ENCODE measurements around the gene LCN9. TPM values are rescaled to one million over a fixed set of nuclear protein-coding genes. Genes with fewer than 3 reads are reported as not detected.

The LCN9 gene
- total and polyA plus RNA-seq, 5 donors, result not detected

GRCh38 chr9:135649508-135649907 is 13.6 kb upstream of the LCN9 start:
- no peak overlapping the region for H3K27ac ChIP-seq (ENCODE audit: low read length)
- no peak for DNase-seq
- ATAC-seq, result no peak
- WGBS, result 72% methylated on average over 2 of the region's 2 CpGs
- no peak overlapping the region for H3K4me3 ChIP-seq (ENCODE audit: low read length)
- H3K4me1 ChIP-seq (ENCODE audit: control insufficient read depth, insufficient read depth, low read length), result no peaks in the 10 kb centered on the region
- no peaks in the 10 kb centered on the region for H3K27me3 ChIP-seq (ENCODE audit: control insufficient read depth, insufficient read depth)
- peaks cover 14% of the 10 kb centered on the region for H3K9me3 ChIP-seq (ENCODE audit: control insufficient read depth, low read length)
- intact Hi-C loops (cut with DNase I), result no loop called here

- intact Hi-C loops (cut with DNase I), result no loop called here
- no peak for DNase-seq
- 92% methylated on average over 17 of the region's 17 CpGs for WGBS
- Histone ChIP-seq H3K4me3 (ENCODE audit: low read length) (no peak overlapping the region), H3K27ac (ENCODE audit: low read length) (no peak overlapping the region), H3K4me1 (ENCODE audit: control insufficient read depth, insufficient read depth, low read length) (no peaks in the 10 kb centered on the region), H3K9me3 (ENCODE audit: control insufficient read depth, low read length) (peaks cover 12% of the 10 kb centered on the region), H3K27me3 (ENCODE audit: control insufficient read depth, insufficient read depth) (no peaks in the 10 kb centered on the region)
- no peak for ATAC-seq
Observed at GRCh38 chr9:135650408-135650807, 12.7 kb upstream of the LCN9 start.

GRCh38 chr9:135655317-135655716 is 7.8 kb upstream of the LCN9 start:
- DNase-seq (no peak), ATAC-seq (no peak)
- intact Hi-C loops (cut with DNase I), result no loop called here
- WGBS, result 73% methylated on average over 8 of the region's 8 CpGs
- Histone ChIP-seq H3K27me3 (ENCODE audit: control insufficient read depth, insufficient read depth) (no peaks in the 10 kb centered on the region), H3K9me3 (ENCODE audit: control insufficient read depth, low read length) (no peaks in the 10 kb centered on the region), H3K4me3 (ENCODE audit: low read length) (no peak overlapping the region), H3K27ac (ENCODE audit: low read length) (no peak overlapping the region), H3K4me1 (ENCODE audit: control insufficient read depth, insufficient read depth, low read length) (no peaks in the 10 kb centered on the region)

GRCh38 chr9:135657416-135657815 is 5.7 kb upstream of the LCN9 start:
- ATAC-seq, result no peak
- H3K9me3 ChIP-seq (ENCODE audit: control insufficient read depth, low read length), result no peaks in the 10 kb centered on the region

GRCh38 chr9:135659252-135659651 is 3.9 kb upstream of the LCN9 start:
- Histone ChIP-seq H3K27ac (ENCODE audit: low read length) (no peak overlapping the region), H3K4me3 (ENCODE audit: low read length) (no peak overlapping the region), H3K4me1 (ENCODE audit: control insufficient read depth, insufficient read depth, low read length) (no peaks in the 10 kb centered on the region), H3K27me3 (ENCODE audit: control insufficient read depth, insufficient read depth) (no peaks in the 10 kb centered on the region), H3K9me3 (ENCODE audit: control insufficient read depth, low read length) (no peaks in the 10 kb centered on the region)
- intact Hi-C loops (cut with DNase I), result no loop called here
- ATAC-seq (no peak), DNase-seq (no peak)
- WGBS, result 88% methylated on average over 13 of the region's 13 CpGs

More at GRCh38 chr9:135657416-135657815, 5.7 kb upstream of the LCN9 start:
- no peak for DNase-seq
- 87% methylated on average over 15 of the region's 15 CpGs for WGBS
- H3K4me3 ChIP-seq (ENCODE audit: low read length), result no peak overlapping the region
- intact Hi-C loops (cut with DNase I), result no loop called here
- no peaks in the 10 kb centered on the region for H3K4me1 ChIP-seq (ENCODE audit: control insufficient read depth, insufficient read depth, low read length)
- H3K27me3 ChIP-seq (ENCODE audit: control insufficient read depth, insufficient read depth), result no peaks in the 10 kb centered on the region
- no peak overlapping the region for H3K27ac ChIP-seq (ENCODE audit: low read length)

GRCh38 chr9:135660407-135660806 is 2.7 kb upstream of the LCN9 start:
- Histone ChIP-seq H3K27ac (ENCODE audit: low read length) (no peak overlapping the region), H3K4me1 (ENCODE audit: control insufficient read depth, insufficient read depth, low read length) (no peaks in the 10 kb centered on the region), H3K27me3 (ENCODE audit: control insufficient read depth, insufficient read depth) (no peaks in the 10 kb centered on the region), H3K9me3 (ENCODE audit: control insufficient read depth, low read length) (no peaks in the 10 kb centered on the region), H3K4me3 (ENCODE audit: low read length) (no peak overlapping the region)
- no peak for DNase-seq
- WGBS, result 93% methylated on average over 22 of the region's 22 CpGs
- intact Hi-C loops (cut with DNase I), result no loop called here
- ATAC-seq, result no peak

GRCh38 chr9:135661816-135662560 is 1.1 kb upstream of the LCN9 start:
- DNase-seq, result no peak
- WGBS, result 35% methylated on average over 19 of the region's 19 CpGs
- no peaks in the 10 kb centered on the region for H3K27me3 ChIP-seq (ENCODE audit: control insufficient read depth, insufficient read depth)
- H3K9me3 ChIP-seq (ENCODE audit: control insufficient read depth, low read length), result no peaks in the 10 kb centered on the region
- H3K4me3 ChIP-seq (ENCODE audit: low read length), result no peak overlapping the region
- no peak overlapping the region for H3K27ac ChIP-seq (ENCODE audit: low read length)
- no peak for ATAC-seq
- intact Hi-C loops (cut with DNase I), result no loop called here
- H3K4me1 ChIP-seq (ENCODE audit: control insufficient read depth, insufficient read depth, low read length), result no peaks in the 10 kb centered on the region

- H3K4me1 ChIP-seq (ENCODE audit: control insufficient read depth, insufficient read depth, low read length), result no peaks in the 10 kb centered on the region
- WGBS, result 70% methylated on average over 3 of the region's 3 CpGs
- no peak for ATAC-seq
- H3K9me3 ChIP-seq (ENCODE audit: control insufficient read depth, low read length), result no peaks in the 10 kb centered on the region
- no peak overlapping the region for H3K4me3 ChIP-seq (ENCODE audit: low read length)
- intact Hi-C loops (cut with DNase I), result no loop called here
- no peaks in the 10 kb centered on the region for H3K27me3 ChIP-seq (ENCODE audit: control insufficient read depth, insufficient read depth)
- no peak overlapping the region for H3K27ac ChIP-seq (ENCODE audit: low read length)
- no peak for DNase-seq
Observed at GRCh38 chr9:135663451-135663770, 302 bp downstream of the LCN9 start.

- 91% methylated on average over 12 of the region's 12 CpGs for WGBS
- ATAC-seq (no peak), DNase-seq (no peak)
- no peak overlapping the region for H3K4me3 ChIP-seq (ENCODE audit: low read length)
- H3K27me3 ChIP-seq (ENCODE audit: control insufficient read depth, insufficient read depth), result no peaks in the 10 kb centered on the region
- no peaks in the 10 kb centered on the region for H3K4me1 ChIP-seq (ENCODE audit: control insufficient read depth, insufficient read depth, low read length)
- intact Hi-C loops (cut with DNase I), result no loop called here
- H3K9me3 ChIP-seq (ENCODE audit: control insufficient read depth, low read length), result no peaks in the 10 kb centered on the region
- no peak overlapping the region for H3K27ac ChIP-seq (ENCODE audit: low read length)
Observed at GRCh38 chr9:135663857-135664256, 748 bp downstream of the LCN9 start.

- Histone ChIP-seq H3K27me3 (ENCODE audit: control insufficient read depth, insufficient read depth) (no peaks in the 10 kb centered on the region), H3K4me3 (ENCODE audit: low read length) (no peak overlapping the region), H3K27ac (ENCODE audit: low read length) (no peak overlapping the region), H3K9me3 (ENCODE audit: control insufficient read depth, low read length) (no peaks in the 10 kb centered on the region), H3K4me1 (ENCODE audit: control insufficient read depth, insufficient read depth, low read length) (no peaks in the 10 kb centered on the region)
- ATAC-seq (no peak), DNase-seq (no peak)
- intact Hi-C loops (cut with DNase I), result no loop called here
- 83% methylated on average over 10 of the region's 10 CpGs for WGBS
Observed at GRCh38 chr9:135664266-135664665, 1.2 kb downstream of the LCN9 start.

GRCh38 chr9:135664801-135665794 is 2.0 kb downstream of the LCN9 start:
- 80% methylated on average over 32 of the region's 32 CpGs for WGBS

More at GRCh38 chr9:135664801-135665794, 2.0 kb downstream of the LCN9 start:
- no peak overlapping the region for H3K4me3 ChIP-seq (ENCODE audit: low read length)
- no peaks in the 10 kb centered on the region for H3K9me3 ChIP-seq (ENCODE audit: control insufficient read depth, low read length)
- no peak overlapping the region for H3K27ac ChIP-seq (ENCODE audit: low read length)
- H3K27me3 ChIP-seq (ENCODE audit: control insufficient read depth, insufficient read depth), result no peaks in the 10 kb centered on the region
- ATAC-seq (no peak), DNase-seq (no peak)
- no peaks in the 10 kb centered on the region for H3K4me1 ChIP-seq (ENCODE audit: control insufficient read depth, insufficient read depth, low read length)
- intact Hi-C loops (cut with DNase I), result no loop called here
